H4 (cell line): Measurements from ENCODE around the gene SPACA1. TPM values are rescaled to one million over a fixed set of nuclear protein-coding genes. Genes with fewer than 3 reads are reported as not detected.
"Not testable (repeated sequence)": the region's sequence is repeated elsewhere in the genome, so short reads cannot be mapped to it uniquely, and the experiment has no call there.

ENCODE experiments used
- DNase-seq: peaks from one replicate; pipeline ENCODE4 v3.0.0-alpha.2; 2015; ENCODE audit warnings: low spot score
- total RNA-seq: library from RNA; depleted of rRNA; stranded (reverse); fragments of >200 nt; shearing (Covaris generic); gene quantifications from 2 replicates; pipeline ENCODE4 v1.2.3, GENCODE V29; 2014; rRNA removed

SPACA1 gene, protein sequence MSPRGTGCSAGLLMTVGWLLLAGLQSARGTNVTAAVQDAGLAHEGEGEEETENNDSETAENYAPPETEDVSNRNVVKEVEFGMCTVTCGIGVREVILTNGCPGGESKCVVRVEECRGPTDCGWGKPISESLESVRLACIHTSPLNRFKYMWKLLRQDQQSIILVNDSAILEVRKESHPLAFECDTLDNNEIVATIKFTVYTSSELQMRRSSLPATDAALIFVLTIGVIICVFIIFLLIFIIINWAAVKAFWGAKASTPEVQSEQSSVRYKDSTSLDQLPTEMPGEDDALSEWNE
- not detected in 2 replicates for total RNA-seq

GRCh38 chr6:88047510-88048150 is at the start of gene SPACA1:
TSS of gene SPACA1 (plus strand) at chr6:88047841. CDS start at chr6:88047906, 65 bp downstream.
- no peak for DNase-seq

GRCh38 chr6:88000713-88001112 is 46.9 kb upstream of the SPACA1 start:
- no peak for DNase-seq

DNA sequence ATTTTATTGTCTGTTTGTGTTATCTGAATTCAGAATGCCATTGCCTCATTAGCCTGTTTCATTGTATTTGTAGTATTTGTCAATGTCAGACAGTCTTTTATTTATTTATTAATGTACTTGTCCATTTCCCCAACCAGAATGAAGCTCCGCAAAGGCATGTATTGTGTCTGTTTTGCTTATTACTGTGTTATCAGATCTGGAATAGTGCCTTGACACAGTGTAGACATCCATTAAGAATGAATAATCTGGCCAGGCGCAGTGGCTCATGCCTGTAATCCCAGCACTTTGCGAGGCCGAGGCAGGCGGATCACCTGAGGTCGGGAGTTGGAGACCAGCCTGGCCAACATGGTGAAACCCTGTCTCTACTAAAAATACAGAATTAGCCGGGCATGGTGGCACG is 46.4 kb upstream of the SPACA1 start:
- not testable (repeated sequence) for DNase-seq

DNA sequence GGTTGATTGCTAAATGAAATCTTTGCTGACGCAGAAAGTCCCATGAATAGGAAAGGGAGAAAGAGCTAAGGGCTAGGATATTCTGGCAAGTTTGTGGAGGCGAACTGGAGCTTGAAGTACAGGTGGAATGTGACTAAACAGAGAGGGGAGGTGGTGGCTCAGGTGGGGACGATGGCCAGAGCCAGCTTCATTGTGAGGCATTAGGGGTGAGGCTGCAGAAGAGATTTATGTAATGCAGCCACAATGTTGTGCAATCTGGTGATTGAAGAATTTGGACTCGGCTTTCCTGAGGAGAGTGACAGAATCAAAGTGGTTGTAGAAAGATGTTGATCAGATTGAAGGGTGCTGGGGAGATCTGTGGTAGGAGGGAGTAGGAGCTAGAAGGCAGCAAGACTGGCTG is 42.9 kb upstream of the SPACA1 start:
- no peak for DNase-seq

- DNase-seq = no peak
These were observed 41.1 kb upstream of the SPACA1 start for GRCh38 chr6:88006557-88006956.

DNA sequence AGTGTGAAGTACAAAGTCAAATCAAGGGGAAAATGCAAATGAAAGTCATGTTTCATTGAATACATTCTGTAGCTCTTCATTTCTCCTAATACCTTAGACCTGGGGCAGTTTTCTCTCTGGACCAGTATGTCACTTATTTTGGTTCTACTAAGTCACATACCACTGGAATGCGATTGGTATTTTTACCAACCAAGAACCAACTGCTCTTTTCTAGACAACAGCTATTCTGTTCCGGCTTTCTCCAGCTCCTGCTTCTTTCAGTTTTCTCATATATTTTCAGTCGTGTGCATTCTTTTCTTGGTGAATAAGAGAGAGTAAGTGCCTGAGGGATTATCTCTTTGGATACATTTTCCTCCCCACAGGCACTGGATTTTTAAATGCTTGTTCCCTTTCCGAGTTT is 39.2 kb upstream of the SPACA1 start:
- peak; percentile 21 for DNase-seq

DNA sequence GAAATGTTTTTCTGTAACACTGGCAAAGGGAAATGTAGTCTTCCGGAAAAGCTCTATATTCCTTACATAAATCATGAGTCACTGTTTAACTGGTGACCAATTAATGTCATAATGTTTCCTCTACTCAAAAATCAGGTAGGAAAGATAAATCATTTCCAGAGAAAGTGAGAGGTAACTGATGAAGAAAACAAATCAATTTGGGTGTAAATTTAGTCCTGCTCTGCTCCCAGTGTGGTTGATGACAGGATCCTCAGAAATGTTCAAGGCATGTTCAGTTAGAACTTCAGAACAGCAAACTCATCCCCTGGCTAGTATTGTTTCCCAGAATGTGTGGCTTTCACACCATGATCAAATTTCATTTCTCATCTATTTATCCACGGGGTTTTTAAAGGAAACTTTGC is 38.8 kb upstream of the SPACA1 start:
- DNase-seq = peak; percentile 53

GRCh38 chr6:88013015-88013414 is 34.6 kb upstream of the SPACA1 start:
- DNase-seq = no peak

DNA sequence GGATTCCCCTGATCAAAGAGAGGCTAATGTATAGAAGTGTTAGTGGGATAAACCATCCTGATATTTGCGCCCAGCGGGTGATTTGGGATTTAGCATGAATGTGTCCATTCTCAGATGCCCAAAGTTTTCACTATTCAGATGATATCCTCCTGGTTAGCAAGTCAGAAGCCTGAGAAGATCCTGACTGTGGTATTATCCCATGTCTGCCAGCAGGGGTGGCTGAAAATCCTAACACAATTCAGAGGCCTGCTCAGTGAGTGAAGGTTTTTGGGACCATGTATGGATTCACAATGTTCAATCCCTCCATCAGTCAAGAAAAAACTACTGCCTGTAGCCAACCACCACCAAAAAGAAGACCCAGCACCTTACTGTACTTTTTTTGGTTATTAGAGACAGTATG is 34.1 kb upstream of the SPACA1 start:
- DNase-seq = no peak

DNA sequence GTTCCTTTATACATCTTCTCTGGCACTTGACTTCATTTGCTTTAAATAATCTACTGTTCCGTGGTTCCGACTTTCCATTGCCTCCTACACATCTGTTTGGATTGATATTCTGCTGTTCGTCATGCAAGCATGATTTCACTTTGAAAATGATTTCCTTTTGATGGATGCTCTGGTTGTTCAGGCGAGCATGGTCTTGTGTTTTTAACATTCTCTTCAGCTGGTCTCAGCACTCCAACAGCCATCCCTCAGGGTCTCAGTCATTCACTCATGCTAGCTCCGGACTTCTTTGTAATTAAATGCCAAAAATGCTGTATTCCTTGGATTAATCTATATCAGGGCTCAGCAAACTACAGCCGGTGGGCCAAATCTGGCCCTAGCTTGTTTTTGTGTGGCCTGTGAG is 27.2 kb upstream of the SPACA1 start:
- no peak for DNase-seq

DNA sequence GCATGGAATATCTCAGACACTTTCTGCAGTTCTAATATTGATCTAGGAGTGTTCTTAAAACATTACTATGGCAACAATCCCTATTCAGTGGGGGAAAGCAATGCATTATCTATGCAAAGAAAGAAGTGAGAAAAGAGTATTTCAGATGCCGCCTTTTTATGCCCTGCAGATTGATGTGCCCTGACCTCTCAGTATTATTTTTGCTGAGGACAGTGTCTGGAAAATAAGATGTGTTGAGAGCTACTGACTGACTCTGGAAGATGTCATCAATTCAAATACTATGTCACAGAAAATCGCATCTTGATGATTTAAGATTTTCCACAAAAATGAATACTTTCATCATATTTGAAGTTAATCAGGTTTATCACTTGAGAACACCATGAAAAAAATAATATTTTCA is 22.9 kb upstream of the SPACA1 start:
- DNase-seq = no peak

- DNase-seq = no peak
These were observed 16.1 kb upstream of the SPACA1 start for GRCh38 chr6:88031550-88031949.

DNA sequence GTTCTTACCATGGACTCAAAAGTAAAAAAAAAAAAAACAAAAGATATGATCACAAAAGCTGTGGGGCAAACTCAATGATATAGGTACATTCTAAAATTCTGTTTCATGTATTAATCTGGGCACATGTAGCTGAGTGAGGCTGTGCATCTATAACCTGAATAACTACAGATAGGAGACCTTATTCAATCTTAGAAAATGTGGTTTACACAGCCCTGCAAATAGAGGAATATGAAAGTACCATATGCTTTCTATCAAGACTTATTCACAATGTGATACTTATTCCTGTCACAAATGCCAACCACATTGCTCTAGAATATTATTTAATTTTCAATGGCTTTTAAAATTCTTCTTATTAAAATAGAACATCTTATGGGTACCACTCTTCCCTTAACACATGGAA is 3.1 kb upstream of the SPACA1 start:
- DNase-seq = no peak

DNA sequence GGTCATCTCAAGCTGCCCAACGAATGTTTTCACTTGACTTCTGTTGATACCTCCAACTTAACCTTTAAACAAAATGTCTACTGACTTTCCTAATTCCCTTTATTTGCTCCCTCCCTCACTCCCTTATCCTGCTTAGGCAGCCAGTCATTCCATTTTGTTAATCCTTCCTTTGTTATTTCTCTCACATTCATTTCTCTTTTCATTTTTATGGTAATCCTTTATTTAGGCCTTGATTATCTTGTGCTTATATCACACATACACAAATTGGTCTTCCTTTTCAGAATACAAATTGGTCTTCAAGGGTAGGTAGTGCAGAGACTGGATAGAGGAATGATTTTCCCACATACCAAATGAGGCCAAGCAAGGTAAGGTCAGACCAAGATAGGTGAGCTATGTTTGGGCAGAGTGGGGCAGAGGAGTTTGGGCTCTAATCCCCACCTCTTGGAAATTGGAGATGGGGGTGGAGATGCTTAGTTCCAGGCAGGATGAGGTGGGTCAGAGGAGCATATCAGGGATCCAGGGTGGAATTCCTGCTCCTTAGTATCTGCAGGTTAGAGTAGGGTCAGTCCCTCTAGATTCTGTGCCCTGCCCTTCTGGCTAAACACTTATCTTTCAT is 2.0 kb upstream of the SPACA1 start:
- DNase-seq = no peak

DNA sequence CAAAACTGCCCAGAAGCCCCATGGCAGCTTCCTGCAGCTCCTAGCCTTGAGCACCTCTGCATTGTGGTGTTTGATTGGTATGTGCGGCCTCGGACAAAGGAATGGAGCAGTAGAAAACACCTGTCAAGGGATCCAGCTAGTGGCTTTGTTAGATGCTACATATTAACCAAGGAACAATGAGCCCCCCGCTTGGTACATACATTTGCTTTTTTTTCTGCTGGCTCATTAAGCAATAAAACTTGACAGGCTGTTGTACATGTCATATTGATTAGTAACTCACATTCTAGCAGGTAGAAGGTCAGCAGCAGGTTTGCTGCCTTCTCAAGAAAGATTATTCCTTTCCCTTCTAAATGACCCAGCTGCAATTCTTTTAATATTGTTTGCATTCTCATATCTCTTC is 937 bp downstream of the SPACA1 start:
- no peak for DNase-seq

GRCh38 chr6:88050140-88050818 is 2.6 kb downstream of the SPACA1 start:
- no peak for DNase-seq

GRCh38 chr6:88059191-88059590 is 11.6 kb downstream of the SPACA1 start:
- DNase-seq = no peak

- DNase-seq = no peak
These were observed 14.7 kb downstream of the SPACA1 start for GRCh38 chr6:88062376-88062775.

DNA sequence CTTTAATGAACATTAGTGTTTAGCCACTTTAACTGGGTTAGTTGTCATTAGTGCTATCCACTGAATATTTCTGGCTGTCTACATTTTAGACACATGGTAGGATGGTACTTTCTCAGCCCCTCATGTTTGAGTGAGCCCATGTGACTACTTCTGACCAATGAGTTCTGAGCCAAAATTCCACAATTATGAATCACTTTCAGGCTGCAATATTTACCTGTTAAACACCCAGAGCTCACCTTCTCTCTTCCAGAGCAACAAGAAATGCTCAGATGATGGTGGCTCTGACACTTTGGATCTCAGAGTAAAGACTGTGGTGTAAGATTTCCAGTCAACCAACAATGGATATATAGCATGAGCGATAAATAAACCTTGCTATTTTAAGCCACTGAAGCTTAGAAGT is 24.8 kb downstream of the SPACA1 start:
- DNase-seq = no peak

DNA sequence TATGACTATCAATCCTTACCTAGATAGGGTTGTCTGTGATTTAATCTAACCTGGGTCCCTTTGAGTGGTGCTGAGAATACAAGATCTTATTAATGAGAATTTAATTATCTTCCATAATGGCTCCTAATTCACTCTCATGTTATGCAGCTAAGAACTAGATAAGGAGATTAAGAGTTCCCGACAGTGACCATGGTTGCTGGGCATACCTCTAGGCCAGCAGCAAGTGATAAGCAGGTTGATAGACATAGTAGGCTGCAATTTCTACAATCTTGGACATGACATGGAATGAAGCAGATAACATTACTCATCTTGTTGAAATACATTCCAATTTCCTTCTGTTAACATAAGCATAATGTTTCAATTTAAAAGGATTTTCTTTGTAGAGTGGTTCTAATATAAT is 27.1 kb downstream of the SPACA1 start:
- DNase-seq = no peak

DNA sequence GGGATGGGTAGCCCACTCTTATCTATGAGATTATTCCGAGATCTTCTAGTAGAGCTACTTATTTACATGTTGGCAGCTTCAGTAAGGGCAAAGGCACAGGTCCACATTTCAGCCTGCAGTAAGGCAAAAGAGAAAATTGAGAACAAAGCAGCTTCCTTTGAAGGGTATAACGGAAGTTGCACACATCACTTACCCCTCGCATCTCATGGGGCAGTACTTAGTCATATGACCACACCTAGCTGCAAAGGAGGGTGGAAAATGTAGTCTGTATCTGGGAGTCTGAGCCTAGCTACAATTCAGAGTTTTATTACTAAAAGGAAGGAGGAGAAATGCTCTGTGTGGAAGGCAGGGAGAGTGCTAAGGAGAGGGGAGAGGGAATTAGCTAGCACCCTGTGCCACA is 29.7 kb downstream of the SPACA1 start:
- DNase-seq = no peak

DNA sequence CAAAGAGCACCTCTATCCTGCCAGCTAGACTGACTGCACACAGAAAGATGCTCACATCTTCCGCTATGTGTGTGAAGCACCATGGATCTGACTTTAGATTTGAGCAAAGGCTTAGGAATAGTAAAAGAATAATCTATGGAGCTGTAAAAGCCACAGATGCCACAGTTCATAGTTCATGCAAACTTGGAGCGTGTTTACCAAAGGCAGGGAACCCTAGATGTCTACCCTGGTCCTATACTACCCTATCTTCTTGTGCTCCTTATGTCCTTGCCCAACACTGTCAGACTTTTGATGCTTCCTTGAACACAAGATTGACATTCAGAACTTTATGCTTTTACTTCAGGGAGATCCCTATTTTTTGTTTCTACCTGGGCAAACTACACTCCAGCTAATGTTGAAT is 39.2 kb downstream of the SPACA1 start:
- DNase-seq = no peak

DNA sequence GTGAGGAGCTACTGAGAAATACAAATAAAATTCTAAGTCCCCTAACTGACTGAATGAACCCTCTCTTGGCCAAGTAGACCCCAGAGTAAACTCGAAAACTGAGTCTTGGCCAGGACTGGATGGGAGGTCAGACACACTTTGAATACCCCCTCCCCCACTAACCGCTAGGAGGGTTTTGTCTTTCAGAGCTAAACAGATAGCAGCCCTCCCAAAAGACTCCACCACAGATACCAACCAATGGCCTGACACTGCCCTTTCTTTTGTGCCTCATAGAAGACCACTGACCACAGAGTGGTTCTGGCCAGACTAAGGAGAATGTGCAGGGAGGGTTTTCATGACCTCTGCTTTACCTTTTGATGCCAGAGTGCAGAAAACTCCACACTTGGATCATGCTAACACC is 42.1 kb downstream of the SPACA1 start:
- no peak for DNase-seq
